CD4-positive, alpha-beta T cell (primary cell): ENCODE results near the gene SPATA21. TPM values are rescaled to one million over a fixed set of nuclear protein-coding genes. Genes with fewer than 3 reads are reported as not detected.
"Not testable (repeated sequence)": the region's sequence is repeated elsewhere in the genome, so short reads cannot be mapped to it uniquely, and the experiment has no call there.

Experiments used
- ATAC-seq: fragments of 200-7000 bp; cut with Tn5 transposase; one replicate; pipeline ENCODE4 v1.10.0; 2022; ENCODE audit warnings: mild to moderate bottlenecking; ENCODE audit not compliant: poor library complexity
- CTCF ChIA-PET: fragments of 350-600 bp; sonication (Branson Sonifier 250); formaldehyde crosslinking; loops from one replicate; lab custom pipeline; 2021; ENCODE audit warnings: antibody characterized with exemption, inconsistent platforms; lab: Charles Lee
- POLR2A ChIA-PET: fragments of 350-600 bp; sonication (Branson Sonifier 250); formaldehyde crosslinking; loops from one replicate; lab custom pipeline; 2021; ENCODE audit warnings: antibody characterized with exemption, inconsistent platforms; lab: Charles Lee
- DNase-seq, 14 experiments: peaks; one replicate each; pipeline ENCODE4 v3.0.0-alpha.2; 2013 to 2020; ENCODE audit warnings: mixed read lengths in 2 of 14
- H3K27ac ChIP-seq, 2 donors: one replicate each; pipeline versions ENCODE4 v1.5.1 to v1.7.0; 2013; ENCODE audit warnings: low read length in 2 of 2, low read depth in 1 of 2, mild to moderate bottlenecking in 1 of 2
- H3K27me3 ChIP-seq, 2 experiments: 1 replicate in 1 of 2; 2 replicates in 1 of 2; pipeline versions ENCODE4 v1.6.1 to v1.7.0; 2013; ENCODE audit warnings: low read length in 2 of 2, control low read depth in 1 of 2, mild to moderate bottlenecking in 1 of 2, moderate library complexity in 1 of 2; ENCODE audit not compliant: insufficient read depth in 2 of 2, control insufficient read depth in 1 of 2
- H3K36me3 ChIP-seq: one replicate; pipeline ENCODE4 v1.6.1; 2013; ENCODE audit warnings: low read length, control low read depth; ENCODE audit not compliant: insufficient read depth
- H3K4me1 ChIP-seq: one replicate; pipeline ENCODE4 v1.6.1; 2013; ENCODE audit warnings: low read length, control low read depth; ENCODE audit not compliant: insufficient read depth
- H3K4me3 ChIP-seq: one replicate; pipeline ENCODE4 v1.5.1; 2013; ENCODE audit warnings: mild to moderate bottlenecking, low read length, moderate library complexity
- H3K9me3 ChIP-seq, 2 experiments: 1 replicate in 1 of 2; 2 replicates in 1 of 2; pipeline versions ENCODE4 v1.6.1 to v1.7.0; 2013; ENCODE audit warnings: low read length in 2 of 2, mild to moderate bottlenecking in 2 of 2, control low read depth in 1 of 2, moderate library complexity in 1 of 2; ENCODE audit not compliant: control insufficient read depth in 1 of 2, insufficient read depth in 1 of 2
- H3K27ac Mint-ChIP-seq: one replicate; pipeline ENCODE4 v1.8.0; 2020; ENCODE audit warnings: mixed read lengths
- H3K27me3 Mint-ChIP-seq: one replicate; pipeline ENCODE4 v1.8.0; 2021; ENCODE audit warnings: mixed read lengths
- H3K36me3 Mint-ChIP-seq: one replicate; pipeline ENCODE4 v1.8.0; 2021; ENCODE audit warnings: low read depth, mixed read lengths
- H3K4me1 Mint-ChIP-seq: one replicate; pipeline ENCODE4 v1.8.0; 2021; ENCODE audit warnings: low read depth, mixed read lengths
- H3K4me3 Mint-ChIP-seq: one replicate; pipeline ENCODE4 v1.8.0; 2020; ENCODE audit warnings: mild to moderate bottlenecking, mixed read lengths
- H3K9me3 Mint-ChIP-seq: one replicate; pipeline ENCODE4 v1.8.0; 2020; ENCODE audit warnings: mixed read lengths
- CTCF ChIP-seq: fragments of 200-600 bp; IDR thresholded peaks from one replicate; pipeline ENCODE4 v1.8.0; 2022; ENCODE audit warnings: antibody characterized with exemption, mild to moderate bottlenecking
- intact Hi-C, 2 experiments: fragments of 100-400 bp; cut with DNase I in 1 of 2; cut with micrococcal nuclease in 1 of 2; formaldehyde crosslinking; loops; one replicate each; pipeline versions ENCODE4 v1.15.1 to v1.9.0; 2023 to 2025; cut with DNase I, micrococcal nuclease
- polyA plus RNA-seq, 2 donors: library from polyadenylated mRNA; unstranded; fragments of 120-200 nt; gene quantifications; one replicate each; pipeline ENCODE4 v1.2.1, GENCODE V29; 2013
- total RNA-seq, 174 experiments: library from RNA in 2 of 174; stranded (reverse) in 2 of 174; gene quantifications; one replicate each; pipeline ENCODE4 v1.2.3 and lab custom pipeline; 2021 to 2026

Gene SPATA21, protein sequence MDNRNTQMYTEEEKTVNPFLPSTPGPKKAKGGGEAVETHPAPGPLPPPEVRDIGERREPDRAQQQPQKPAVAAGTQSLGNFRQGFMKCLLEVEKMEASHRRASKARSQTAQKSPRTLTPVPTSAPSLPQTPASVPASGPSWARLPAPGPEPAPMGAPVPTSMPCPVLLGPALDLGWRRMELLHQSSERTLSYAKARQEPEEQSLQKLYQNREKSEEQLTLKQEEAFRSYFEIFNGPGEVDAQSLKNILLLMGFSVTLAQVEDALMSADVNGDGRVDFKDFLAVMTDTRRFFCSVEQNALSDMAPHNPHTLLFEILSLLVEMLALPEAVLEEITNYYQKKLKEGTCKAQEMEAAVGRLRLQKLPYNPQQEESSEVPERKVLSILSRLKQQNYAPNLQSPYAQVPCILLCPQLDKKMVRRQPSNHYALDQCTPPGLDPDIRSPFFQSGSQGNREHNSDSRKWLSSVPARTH
- not detected for total RNA-seq
- polyA plus RNA-seq (2013, experiment 1 of 2) = not detected
- polyA plus RNA-seq (2013, experiment 2 of 2) = 0.08 TPM
- total RNA-seq (lab: John Stamatoyannopoulos, UW) = 0 to 0.30 (median 0) reads per million in 172 experiments

GRCh38 chr1:16436946-16437474 lies at the start of gene SPATA21:
Gene SPATA21 (minus strand): TSS chr1:16437424. CDS start chr1:16431371, 6,053 bp downstream.
- no peaks in the 10 kb centered on the region for H3K9me3 Mint-ChIP-seq
- intact Hi-C loops = no loop called here
- H3K36me3 ChIP-seq = peaks cover under 1% of the 10 kb centered on the region
- H3K27ac Mint-ChIP-seq = no peak within 1 kb of the TSS
- ChIA-PET POLR2A (no interaction called here), CTCF (no interaction called here)
- ATAC-seq (no peak), DNase-seq (no peak)
- peaks cover 16% of the 10 kb centered on the region for H3K4me1 Mint-ChIP-seq
- no peak within 1 kb of the TSS for H3K4me3 ChIP-seq
- no peaks in the 10 kb centered on the region for H3K9me3 ChIP-seq
- no peaks in the 10 kb centered on the region for H3K27me3 Mint-ChIP-seq
- peaks cover 19% of the 10 kb centered on the region for H3K36me3 Mint-ChIP-seq
- peaks cover 0 to 2% of the 10 kb centered on the region in 2 experiments for H3K27me3 ChIP-seq
- no peak for TF ChIP-seq CTCF
- H3K4me3 Mint-ChIP-seq = no peak within 1 kb of the TSS
- H3K4me1 ChIP-seq = peaks cover 13% of the 10 kb centered on the region
- no peak within 1 kb of the TSS for H3K27ac ChIP-seq

DNA sequence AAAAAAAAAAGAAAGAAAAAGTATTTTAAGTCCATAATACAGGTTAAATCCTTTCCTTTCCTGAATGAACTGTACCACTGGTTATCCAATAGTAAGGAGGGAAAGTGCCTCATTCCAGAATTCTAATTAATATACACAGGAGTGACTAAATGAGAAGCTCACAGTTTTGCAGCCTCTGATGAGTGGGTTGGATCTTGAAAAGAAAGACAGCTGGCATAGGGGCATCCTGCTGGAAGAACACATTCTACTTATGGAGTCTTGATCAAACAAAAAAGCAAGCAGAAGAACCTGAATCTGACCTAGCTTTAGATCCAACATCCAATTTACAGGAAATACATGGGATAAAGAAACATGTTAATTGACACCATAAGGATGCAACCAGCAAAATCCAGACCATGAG lies 49.8 kb upstream of the SPATA21 start:
- H3K4me3 Mint-ChIP-seq, H3K9me3 Mint-ChIP-seq, CTCF ChIA-PET, H3K9me3 ChIP-seq, H3K27ac Mint-ChIP-seq, H3K27ac ChIP-seq, H3K4me1 Mint-ChIP-seq, DNase-seq, H3K4me3 ChIP-seq, intact Hi-C loops, H3K27me3 ChIP-seq, H3K4me1 ChIP-seq, H3K27me3 Mint-ChIP-seq, ATAC-seq: not testable (repeated sequence)
- POLR2A ChIA-PET = interaction anchor here (0.7 kb wide), 1 partner anchor 418 kb away, joined by 3 read pairs; no protein-coding TSS in a partner anchor
- H3K36me3 Mint-ChIP-seq = peaks cover 42% of the 10 kb centered on the region
- peaks cover 28% of the 10 kb centered on the region for H3K36me3 ChIP-seq

DNA sequence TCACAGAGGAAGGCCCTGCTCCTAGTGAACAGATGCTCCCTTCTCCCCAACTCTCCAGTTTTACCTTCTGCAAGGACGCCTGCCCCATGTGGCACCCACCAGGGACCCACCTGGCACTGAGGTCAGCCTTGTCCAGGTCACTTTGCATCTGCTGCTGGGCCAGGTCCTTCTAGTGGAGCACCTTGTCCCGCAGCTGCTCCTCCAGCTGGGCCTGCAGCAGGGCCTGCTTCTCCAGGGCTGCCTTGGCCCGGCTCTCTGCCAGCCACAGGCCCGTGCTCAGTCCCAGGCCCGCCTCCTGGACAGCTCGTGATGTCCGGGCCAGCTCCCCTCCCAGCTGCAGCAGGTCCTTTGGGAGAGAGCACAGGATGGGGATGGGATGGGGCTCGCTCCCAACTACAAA lies 49.1 kb upstream of the SPATA21 start:
- DNase-seq, H3K27me3 ChIP-seq, H3K4me1 Mint-ChIP-seq, H3K9me3 Mint-ChIP-seq, POLR2A ChIA-PET, ATAC-seq, H3K9me3 ChIP-seq, H3K4me3 Mint-ChIP-seq, H3K27ac ChIP-seq, CTCF ChIA-PET, H3K4me1 ChIP-seq, H3K4me3 ChIP-seq, H3K27me3 Mint-ChIP-seq, intact Hi-C loops, H3K27ac Mint-ChIP-seq: not testable (repeated sequence)
- H3K36me3 Mint-ChIP-seq = peaks cover 43% of the 10 kb centered on the region
- H3K36me3 ChIP-seq = peaks cover 28% of the 10 kb centered on the region

DNA sequence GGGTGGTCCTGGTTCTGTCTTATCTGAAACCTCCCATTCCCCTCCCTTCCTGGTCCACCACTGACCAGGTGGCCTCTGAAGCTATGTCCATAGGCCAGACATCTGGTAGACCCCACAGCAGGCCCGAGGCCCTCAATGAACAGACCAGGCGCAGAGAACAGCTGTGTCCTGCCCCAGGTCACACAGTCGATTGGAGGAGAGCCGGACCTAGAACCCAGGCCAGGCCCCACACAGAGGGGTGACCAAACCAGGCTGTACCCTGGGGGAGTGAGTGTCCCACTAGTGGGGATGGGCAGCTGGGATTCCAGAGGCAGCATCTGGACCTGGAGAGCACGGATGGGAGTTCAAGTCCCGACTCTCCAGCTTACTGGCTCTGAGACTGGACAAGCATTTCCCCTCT lies 47.7 kb upstream of the SPATA21 start:
- H3K27ac Mint-ChIP-seq = no peak overlapping the region
- Histone ChIP-seq H3K36me3 (peaks cover 36% of the 10 kb centered on the region), H3K4me1 (no peaks in the 10 kb centered on the region), H3K9me3 (no peaks in the 10 kb centered on the region), H3K4me3 (no peak overlapping the region), H3K27me3 (no peaks in the 10 kb centered on the region), H3K27ac (no peak overlapping the region)
- no peak for DNase-seq
- H3K4me3 Mint-ChIP-seq = no peak overlapping the region
- no peak for TF ChIP-seq CTCF
- CTCF ChIA-PET = no interaction called here
- H3K4me1 Mint-ChIP-seq = no peaks in the 10 kb centered on the region
- ATAC-seq = no peak
- H3K9me3 Mint-ChIP-seq = no peaks in the 10 kb centered on the region
- intact Hi-C loops = no loop called here
- no peaks in the 10 kb centered on the region for H3K27me3 Mint-ChIP-seq
- POLR2A ChIA-PET = no interaction called here
- H3K36me3 Mint-ChIP-seq = peaks cover 53% of the 10 kb centered on the region
